Natural killer cell (primary cell): ENCODE results near the gene GSE1. TPM values are rescaled to one million over a fixed set of nuclear protein-coding genes. Genes with fewer than 3 reads are reported as not detected.
A peak's percentile ranks its signal among the peaks of the same experiment; 100 is the strongest.

Experiments
- ATAC-seq, 3 donors: fragments of 150-1000 bp in 2 of 3; fragments of 200-7000 bp in 1 of 3; cut with Tn5 transposase; 1 replicate in 1 of 3; 2 replicates in 2 of 3; pipeline ENCODE4 v1.10.0; 2021; ENCODE audit warnings: mild to moderate bottlenecking in 2 of 3, moderate library complexity in 2 of 3
- DNase-seq, 2 donors: peaks; one replicate each; pipeline versions ENCODE4 v3.0.0 to v3.0.0-alpha.2; 2013 to 2021; ENCODE audit warnings: mixed read lengths in 1 of 2
- H3K27ac ChIP-seq: one replicate; pipeline ENCODE4 v1.5.1; 2013; ENCODE audit warnings: mild to moderate bottlenecking, low read length
- H3K27me3 ChIP-seq: one replicate; pipeline ENCODE4 v1.6.1; 2013; ENCODE audit warnings: low read length; ENCODE audit not compliant: control insufficient read depth, insufficient read depth
- H3K36me3 ChIP-seq: one replicate; pipeline ENCODE4 v1.6.1; 2013; ENCODE audit warnings: low read length; ENCODE audit not compliant: control insufficient read depth, insufficient read depth
- H3K4me1 ChIP-seq: one replicate; pipeline ENCODE4 v1.6.1; 2013; ENCODE audit warnings: low read length; ENCODE audit not compliant: control insufficient read depth, insufficient read depth
- H3K4me3 ChIP-seq: one replicate; pipeline ENCODE4 v1.5.1; 2013; ENCODE audit warnings: low read length
- H3K9me3 ChIP-seq: one replicate; pipeline ENCODE4 v1.6.1; 2013; ENCODE audit warnings: low read length; ENCODE audit not compliant: control insufficient read depth, insufficient read depth
- H3K27ac Mint-ChIP-seq, 2 donors: one replicate each; pipeline ENCODE4 v1.8.0; 2022; ENCODE audit warnings: mild to moderate bottlenecking in 2 of 2, mixed read lengths in 2 of 2, moderate library complexity in 1 of 2
- H3K27me3 Mint-ChIP-seq, 2 donors: one replicate each; pipeline ENCODE4 v1.8.0; 2022; ENCODE audit warnings: low read depth in 2 of 2, mixed read lengths in 2 of 2
- H3K36me3 Mint-ChIP-seq: one replicate; pipeline ENCODE4 v1.8.0; 2022; ENCODE audit warnings: mixed read lengths
- H3K4me1 Mint-ChIP-seq, 2 donors: one replicate each; pipeline ENCODE4 v1.8.0; 2022; ENCODE audit warnings: mixed read lengths in 2 of 2
- H3K4me3 Mint-ChIP-seq: one replicate; pipeline ENCODE4 v1.8.0; 2022; ENCODE audit warnings: mild to moderate bottlenecking, moderate library complexity, mixed read lengths
- H3K9me3 Mint-ChIP-seq, 2 donors: one replicate each; pipeline ENCODE4 v1.8.0; 2022; ENCODE audit warnings: mixed read lengths in 2 of 2
- WGBS: methylation state at CpG from one replicate; pipeline ENCODE4 v1.1.7; 2013; ENCODE audit warnings: missing lambda C conversion rate; ENCODE audit not compliant: insufficient coverage; 5-methylcytosine and 5-hydroxymethylcytosine counted together
- intact Hi-C: fragments of 100-400 bp; cut with micrococcal nuclease; formaldehyde crosslinking; loops from one replicate; pipeline ENCODE4 v1.14.2; 2022
- total RNA-seq, 4 donors: library from RNA; stranded (reverse); fragments of 120-200 nt in 1 of 4; gene quantifications; one replicate each; pipeline versions ENCODE4 v1.2.3 to v1.2.4, GENCODE V29; 2013 to 2022
- TF ChIP-seq, protein P1 (sequence below): fragments of 200-600 bp; IDR thresholded peaks from one replicate; pipeline ENCODE4 v1.8.0; 2022; ENCODE audit warnings: antibody characterized with exemption

GSE1 gene
- total RNA-seq, 3 donors from 2014 or later (not counting 1 experiment from before 2014, with no cell fraction given), result 232 to 277 (median 233) TPM

GRCh38 chr16:85654251-85655095, 41.4 kb downstream of the GSE1 start:
- ATAC-seq, result no peak
- Mint-ChIP-seq H3K9me3 (no peaks in the 10 kb centered on the region), H3K27ac (peak overlapping the region in 1 of 2 donors; percentile 44), H3K36me3 (no peaks in the 10 kb centered on the region), H3K27me3 (no peaks in the 10 kb centered on the region), H3K4me1 (peaks cover 0 to 11% of the 10 kb centered on the region in 2 donors), H3K4me3 (no peak overlapping the region)
- Histone ChIP-seq H3K9me3 (no peaks in the 10 kb centered on the region), H3K36me3 (peaks cover 66% of the 10 kb centered on the region), H3K27ac (no peak overlapping the region), H3K4me3 (no peak overlapping the region), H3K27me3 (no peaks in the 10 kb centered on the region), H3K4me1 (peaks cover 13% of the 10 kb centered on the region)
- intact Hi-C loops, result loop anchor here (10.0 kb wide), 1 partner anchor 60 kb away; no protein-coding TSS in a partner anchor
- DNase-seq, result no peak
- TF ChIP-seq, protein P1, sequence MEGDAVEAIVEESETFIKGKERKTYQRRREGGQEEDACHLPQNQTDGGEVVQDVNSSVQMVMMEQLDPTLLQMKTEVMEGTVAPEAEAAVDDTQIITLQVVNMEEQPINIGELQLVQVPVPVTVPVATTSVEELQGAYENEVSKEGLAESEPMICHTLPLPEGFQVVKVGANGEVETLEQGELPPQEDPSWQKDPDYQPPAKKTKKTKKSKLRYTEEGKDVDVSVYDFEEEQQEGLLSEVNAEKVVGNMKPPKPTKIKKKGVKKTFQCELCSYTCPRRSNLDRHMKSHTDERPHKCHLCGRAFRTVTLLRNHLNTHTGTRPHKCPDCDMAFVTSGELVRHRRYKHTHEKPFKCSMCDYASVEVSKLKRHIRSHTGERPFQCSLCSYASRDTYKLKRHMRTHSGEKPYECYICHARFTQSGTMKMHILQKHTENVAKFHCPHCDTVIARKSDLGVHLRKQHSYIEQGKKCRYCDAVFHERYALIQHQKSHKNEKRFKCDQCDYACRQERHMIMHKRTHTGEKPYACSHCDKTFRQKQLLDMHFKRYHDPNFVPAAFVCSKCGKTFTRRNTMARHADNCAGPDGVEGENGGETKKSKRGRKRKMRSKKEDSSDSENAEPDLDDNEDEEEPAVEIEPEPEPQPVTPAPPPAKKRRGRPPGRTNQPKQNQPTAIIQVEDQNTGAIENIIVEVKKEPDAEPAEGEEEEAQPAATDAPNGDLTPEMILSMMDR, result no peak
- WGBS, result 97% methylated on average over 41 of the region's 41 CpGs

GRCh38 chr16:85655216-85656129, 42.4 kb downstream of the GSE1 start:
- no peak overlapping the region for H3K4me3 ChIP-seq
- intact Hi-C loops, result loop anchor here (10.0 kb wide), 1 partner anchor 59 kb away; no protein-coding TSS in a partner anchor
- Mint-ChIP-seq H3K4me1 (peaks cover 5 to 16% of the 10 kb centered on the region in 2 donors), H3K27ac (no peak overlapping the region), H3K36me3 (no peaks in the 10 kb centered on the region), H3K4me3 (no peak overlapping the region), H3K27me3 (no peaks in the 10 kb centered on the region), H3K9me3 (no peaks in the 10 kb centered on the region)
- peaks cover 65% of the 10 kb centered on the region for H3K36me3 ChIP-seq
- TF ChIP-seq, protein P1, result no peak
- H3K9me3 ChIP-seq, result no peaks in the 10 kb centered on the region
- ATAC-seq (no peak), DNase-seq (no peak)
- H3K27ac ChIP-seq, result no peak overlapping the region
- 96% methylated on average over 35 of the region's 35 CpGs for WGBS
- no peaks in the 10 kb centered on the region for H3K27me3 ChIP-seq
- H3K4me1 ChIP-seq, result peaks cover 7% of the 10 kb centered on the region

DNA sequence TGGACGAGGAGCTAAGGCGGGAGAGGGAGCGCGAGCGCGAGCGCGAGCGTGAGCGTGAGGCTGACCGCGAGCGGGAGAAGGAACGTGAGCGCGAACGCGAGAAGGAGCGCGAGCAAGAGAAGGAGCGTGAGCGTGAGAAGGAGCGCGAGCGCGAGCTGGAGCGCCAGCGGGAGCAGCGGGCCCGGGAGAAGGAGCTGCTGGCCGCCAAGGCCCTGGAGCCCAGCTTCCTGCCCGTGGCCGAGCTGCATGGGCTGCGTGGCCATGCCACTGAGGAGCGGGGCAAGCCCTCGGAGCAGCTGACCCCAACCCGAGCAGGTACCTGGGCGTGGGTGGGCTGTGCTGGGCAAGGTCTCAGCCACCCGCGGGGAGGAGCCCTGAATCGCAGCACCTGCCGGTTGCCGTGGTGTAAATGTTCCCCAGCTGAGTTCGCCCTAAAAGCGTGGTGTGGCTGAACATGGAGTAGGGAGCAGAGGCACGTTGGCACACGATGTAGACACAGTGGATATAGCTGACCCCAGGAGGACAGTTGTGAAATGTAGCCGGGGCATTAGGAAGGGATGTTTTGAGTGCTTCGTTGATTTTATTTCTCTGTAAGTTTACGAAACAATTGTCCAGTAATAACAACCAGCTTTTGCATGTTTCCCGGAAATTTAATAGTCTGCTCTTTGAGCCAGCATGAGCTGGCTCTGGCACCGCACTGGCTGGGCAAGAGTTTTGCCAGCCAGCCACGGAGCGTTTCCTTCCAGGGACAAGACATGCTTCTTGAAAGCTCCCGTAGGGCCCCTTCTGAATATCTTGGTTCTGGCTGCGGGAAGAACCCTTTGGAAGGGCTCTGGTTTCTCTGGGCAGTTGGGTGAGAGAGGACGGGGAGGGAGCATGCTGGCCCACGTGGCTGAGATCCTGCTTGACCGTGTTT, 43.5 kb downstream of the GSE1 start:
- Mint-ChIP-seq H3K4me1 (peaks cover 5 to 16% of the 10 kb centered on the region in 2 donors), H3K36me3 (no peaks in the 10 kb centered on the region), H3K27me3 (no peaks in the 10 kb centered on the region), H3K27ac (no peak overlapping the region), H3K9me3 (no peaks in the 10 kb centered on the region), H3K4me3 (no peak overlapping the region)
- no peaks in the 10 kb centered on the region for H3K27me3 ChIP-seq
- no peak for ATAC-seq
- no peaks in the 10 kb centered on the region for H3K9me3 ChIP-seq
- H3K36me3 ChIP-seq, result peaks cover 72% of the 10 kb centered on the region
- intact Hi-C loops, result loop anchor here (10.0 kb wide), 1 partner anchor 58 kb away; no protein-coding TSS in a partner anchor
- WGBS, result 95% methylated on average over 59 of the region's 59 CpGs
- DNase-seq, result no peak
- TF ChIP-seq, protein P1, result no peak
- H3K4me1 ChIP-seq, result no peaks in the 10 kb centered on the region
- H3K27ac ChIP-seq, result no peak overlapping the region
- no peak overlapping the region for H3K4me3 ChIP-seq
